DMS 273 treated with DMSO at 0.1 percent for 48 hours (cell line): ENCODE data around the gene GJB1.
"Not testable (repeated sequence)": the region's sequence is repeated elsewhere in the genome, so short reads cannot be mapped to it uniquely, and the experiment has no call there.

Experiments used
- DNase-seq: peaks from one replicate; lab custom pipeline; 2025; lab: John Stamatoyannopoulos, UW

The GJB1 gene

GRCh38 chrX:71256051-71256450, 33.0 kb downstream of the GJB1 start:
- DNase-seq, result no peak

GRCh38 chrX:71256856-71257255, 33.8 kb downstream of the GJB1 start:
- DNase-seq, result no peak

GRCh38 chrX:71268624-71269023, 45.6 kb downstream of the GJB1 start:
- DNase-seq, result not testable (repeated sequence)

DNA sequence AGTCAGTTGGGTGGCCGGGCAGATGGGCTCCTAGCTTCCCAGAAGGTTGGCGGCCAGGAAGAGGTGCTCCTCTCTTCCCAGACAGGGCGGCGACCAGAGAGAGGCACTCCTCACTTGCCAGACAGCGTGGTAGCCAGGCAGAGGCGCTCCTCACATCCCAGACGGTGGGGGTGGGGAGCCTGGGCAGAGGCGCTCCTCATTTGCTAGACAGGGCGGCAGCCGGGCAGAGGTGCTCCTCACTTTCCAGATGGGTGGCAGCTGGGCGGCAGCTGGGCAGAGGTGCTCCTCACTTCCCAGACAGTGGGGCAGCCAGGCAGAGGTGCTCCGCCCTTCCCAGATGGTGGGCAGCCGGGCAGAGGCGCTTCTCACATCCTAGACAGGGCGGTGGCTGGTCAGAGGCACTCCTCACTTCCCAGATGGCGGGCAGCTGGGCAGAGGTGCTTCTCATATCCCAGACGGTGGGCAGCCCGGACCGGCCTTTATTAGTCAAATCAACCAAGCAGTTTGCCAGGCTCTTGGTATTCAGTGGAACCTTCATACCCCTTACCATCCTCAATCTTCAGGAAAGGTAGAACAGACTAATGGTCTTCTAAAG, 46.9 kb downstream of the GJB1 start:
- no peak for DNase-seq

DNA sequence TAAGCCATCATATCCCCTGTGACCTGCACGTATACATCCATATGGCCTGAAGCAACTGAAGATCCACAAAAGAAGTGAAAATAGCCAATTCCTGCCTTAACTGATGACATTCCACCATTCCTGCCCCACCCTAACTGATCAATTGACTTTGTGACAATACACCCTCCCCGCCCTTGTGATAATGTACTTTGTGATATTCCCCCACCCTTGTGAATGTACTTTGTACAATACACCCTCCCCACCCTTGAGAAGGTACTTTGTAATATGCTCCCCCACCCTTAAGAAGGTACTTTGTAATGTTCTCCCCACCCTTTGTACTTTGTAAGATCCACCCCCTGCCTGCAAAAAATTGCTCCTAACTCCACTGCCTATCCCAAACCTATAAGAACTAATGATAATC, 49.3 kb downstream of the GJB1 start:
- DNase-seq, result not testable (repeated sequence)
